Caco-2 (cell line): ENCODE data around the gene ASPG. TPM values are rescaled to one million over a fixed set of nuclear protein-coding genes. Genes with fewer than 3 reads are reported as not detected.

Source experiments
- BruUV-seq: library from RNA; stranded (reverse); fragments of 400-500 nt; replicated peaks from 2 replicates; lab custom pipeline; 2021; lab: Mats Ljungman, UMichigan
- CTCF ChIA-PET: fragments of 300-600 bp; sonication (Branson Sonifier 250); formaldehyde crosslinking; loops from one replicate; lab custom pipeline; 2022; ENCODE audit warnings: antibody characterized with exemption; lab: Charles Lee
- POLR2A ChIA-PET: fragments of 300-600 bp; sonication (Branson Sonifier 250); formaldehyde crosslinking; loops from one replicate; lab custom pipeline; 2022; ENCODE audit warnings: antibody characterized with exemption; lab: Charles Lee
- DNase-seq, 2 experiments: peaks; one replicate each; pipeline versions ENCODE4 v3.0.0 to v3.0.0-alpha.2; 2020 to 2022
- H3K27me3 ChIP-seq: replicated peaks from 2 replicates; pipeline ENCODE4 v1.6.0; 2011; ENCODE audit warnings: low read length; ENCODE audit not compliant: control insufficient read depth, insufficient read depth
- H3K36me3 ChIP-seq: 2 replicates; pipeline ENCODE4 v1.5.1; 2011; ENCODE audit warnings: low read length; ENCODE audit not compliant: control insufficient read depth, insufficient read depth
- H3K4me1 ChIP-seq: fragments of 250-450 bp; sonication (Bioruptor Pico); 2 replicates; pipeline ENCODE4 v1.5.1; 2020; ENCODE audit warnings: mild to moderate bottlenecking
- H3K4me3 ChIP-seq: 2 replicates; pipeline ENCODE4 v1.5.1; 2011; ENCODE audit warnings: low read depth, mild to moderate bottlenecking, control low read depth, low read length
- H3K9me3 ChIP-seq: fragments of 250-450 bp; sonication (Bioruptor Pico); 2 replicates; pipeline ENCODE4 v1.5.1; 2020; ENCODE audit warnings: mild to moderate bottlenecking, moderate library complexity
- H3K27ac Mint-ChIP-seq: one replicate; pipeline ENCODE4 v1.8.0; 2022; ENCODE audit warnings: mixed read lengths; ENCODE audit not compliant: unreplicated experiment
- H3K27me3 Mint-ChIP-seq: one replicate; pipeline ENCODE4 v1.8.0; 2022; ENCODE audit warnings: mixed read lengths; ENCODE audit not compliant: insufficient read depth, unreplicated experiment
- H3K36me3 Mint-ChIP-seq: one replicate; pipeline ENCODE4 v1.8.0; 2022; ENCODE audit warnings: mild to moderate bottlenecking, mixed read lengths; ENCODE audit not compliant: insufficient read depth, unreplicated experiment
- H3K4me1 Mint-ChIP-seq: one replicate; pipeline ENCODE4 v1.8.0; 2022; ENCODE audit warnings: low read depth, mixed read lengths; ENCODE audit not compliant: unreplicated experiment
- H3K4me3 Mint-ChIP-seq: one replicate; pipeline ENCODE4 v1.8.0; 2022; ENCODE audit warnings: mild to moderate bottlenecking, moderate library complexity, mixed read lengths; ENCODE audit not compliant: unreplicated experiment
- H3K9me3 Mint-ChIP-seq: one replicate; pipeline ENCODE4 v1.8.0; 2022; ENCODE audit warnings: mixed read lengths; ENCODE audit not compliant: unreplicated experiment
- CTCF ChIP-seq, 2 experiments: fragments of 200-600 bp in 1 of 2; IDR thresholded peaks; 1 replicate in 1 of 2; 2 replicates in 1 of 2; pipeline versions ENCODE4 v1.5.1 to v1.8.0; 2011 to 2022; ENCODE audit warnings: antibody characterized with exemption in 1 of 2, control low read depth in 1 of 2, inconsistent platforms in 1 of 2, low read depth in 1 of 2, low read length in 1 of 2, mild to moderate bottlenecking in 1 of 2, moderate library complexity in 1 of 2; ENCODE audit not compliant: insufficient read depth in 1 of 2, severe bottlenecking in 1 of 2, unreplicated experiment in 1 of 2
- intact Hi-C: fragments of 100-400 bp; cut with micrococcal nuclease; formaldehyde crosslinking; loops from one replicate; pipeline ENCODE4 v1.10.0; 2022; ENCODE audit not compliant: unreplicated experiment
- total RNA-seq: library from RNA; stranded (reverse); gene quantifications from 2 replicates; pipeline ENCODE4 v1.2.3, GENCODE V29; 2022

ASPG gene
- total RNA-seq, 1 experiment from 2014 or later, result not detected

GRCh38 chr14:104048758-104049507, 36.6 kb upstream of the ASPG start:
- no peaks in the 10 kb centered on the region for H3K9me3 Mint-ChIP-seq
- CTCF ChIA-PET, result interaction anchor here (0.9 kb wide), 1 partner anchor 104 kb away, joined by 3 read pairs; no protein-coding TSS in a partner anchor
- no peak for TF ChIP-seq CTCF (IDR thresholded peaks at IDR 0.05; ENCODE audit: insufficient read depth in 1 of 2, low read depth in 1 of 2, low read length in 1 of 2, severe bottlenecking in 1 of 2, unreplicated experiment in 1 of 2)
- Histone ChIP-seq H3K4me1 (no peaks in the 10 kb centered on the region), H3K4me3 (no peak overlapping the region), H3K36me3 (no peaks in the 10 kb centered on the region), H3K9me3 (no peaks in the 10 kb centered on the region), H3K27me3 (no peaks in the 10 kb centered on the region)
- peaks cover 14% of the 10 kb centered on the region for H3K27me3 Mint-ChIP-seq
- no peak overlapping the region for H3K4me3 Mint-ChIP-seq
- intact Hi-C loops, result no loop called here
- no peaks in the 10 kb centered on the region for H3K4me1 Mint-ChIP-seq
- no peak for DNase-seq
- POLR2A ChIA-PET, result no interaction called here
- no peak overlapping the region for H3K27ac Mint-ChIP-seq
- H3K36me3 Mint-ChIP-seq, result no peaks in the 10 kb centered on the region
- BruUV-seq, result no TSS peak

GRCh38 chr14:104049576-104050240, 35.8 kb upstream of the ASPG start:
- ChIA-PET CTCF (interaction anchor here (0.9 kb wide), 1 partner anchor 104 kb away, joined by 3 read pairs; no protein-coding TSS in a partner anchor), POLR2A (no interaction called here)
- no peaks in the 10 kb centered on the region for H3K36me3 ChIP-seq
- Mint-ChIP-seq H3K27ac (no peak overlapping the region), H3K27me3 (peaks cover 16% of the 10 kb centered on the region), H3K9me3 (no peaks in the 10 kb centered on the region), H3K4me1 (no peaks in the 10 kb centered on the region), H3K4me3 (no peak overlapping the region), H3K36me3 (no peaks in the 10 kb centered on the region)
- DNase-seq, result no peak
- no peak for TF ChIP-seq CTCF (IDR thresholded peaks at IDR 0.05; ENCODE audit: insufficient read depth in 1 of 2, low read depth in 1 of 2, low read length in 1 of 2, severe bottlenecking in 1 of 2, unreplicated experiment in 1 of 2)
- H3K9me3 ChIP-seq, result no peaks in the 10 kb centered on the region
- intact Hi-C loops, result no loop called here
- no peaks in the 10 kb centered on the region for H3K27me3 ChIP-seq
- H3K4me3 ChIP-seq, result no peak overlapping the region
- H3K4me1 ChIP-seq, result no peaks in the 10 kb centered on the region
- BruUV-seq, result no TSS peak

GRCh38 chr14:104051092-104051813, 34.2 kb upstream of the ASPG start:
- Histone ChIP-seq H3K4me1 (no peaks in the 10 kb centered on the region), H3K9me3 (no peaks in the 10 kb centered on the region), H3K36me3 (no peaks in the 10 kb centered on the region), H3K4me3 (no peak overlapping the region), H3K27me3 (no peaks in the 10 kb centered on the region)
- Mint-ChIP-seq H3K4me3 (no peak overlapping the region), H3K4me1 (no peaks in the 10 kb centered on the region), H3K27ac (no peak overlapping the region), H3K27me3 (peaks cover 22% of the 10 kb centered on the region), H3K9me3 (no peaks in the 10 kb centered on the region), H3K36me3 (no peaks in the 10 kb centered on the region)
- ChIA-PET POLR2A (no interaction called here), CTCF (no interaction called here)
- no peak for DNase-seq
- BruUV-seq, result no TSS peak
- no peak for TF ChIP-seq CTCF (IDR thresholded peaks at IDR 0.05; ENCODE audit: insufficient read depth in 1 of 2, low read depth in 1 of 2, low read length in 1 of 2, severe bottlenecking in 1 of 2, unreplicated experiment in 1 of 2)
- intact Hi-C loops, result no loop called here
